ENCODE results near the gene TAF4.
"Not testable (repeated sequence)": the region's sequence is repeated elsewhere in the genome, so short reads cannot be mapped to it uniquely, and the experiment has no call there.

The TAF4 gene

DNA sequence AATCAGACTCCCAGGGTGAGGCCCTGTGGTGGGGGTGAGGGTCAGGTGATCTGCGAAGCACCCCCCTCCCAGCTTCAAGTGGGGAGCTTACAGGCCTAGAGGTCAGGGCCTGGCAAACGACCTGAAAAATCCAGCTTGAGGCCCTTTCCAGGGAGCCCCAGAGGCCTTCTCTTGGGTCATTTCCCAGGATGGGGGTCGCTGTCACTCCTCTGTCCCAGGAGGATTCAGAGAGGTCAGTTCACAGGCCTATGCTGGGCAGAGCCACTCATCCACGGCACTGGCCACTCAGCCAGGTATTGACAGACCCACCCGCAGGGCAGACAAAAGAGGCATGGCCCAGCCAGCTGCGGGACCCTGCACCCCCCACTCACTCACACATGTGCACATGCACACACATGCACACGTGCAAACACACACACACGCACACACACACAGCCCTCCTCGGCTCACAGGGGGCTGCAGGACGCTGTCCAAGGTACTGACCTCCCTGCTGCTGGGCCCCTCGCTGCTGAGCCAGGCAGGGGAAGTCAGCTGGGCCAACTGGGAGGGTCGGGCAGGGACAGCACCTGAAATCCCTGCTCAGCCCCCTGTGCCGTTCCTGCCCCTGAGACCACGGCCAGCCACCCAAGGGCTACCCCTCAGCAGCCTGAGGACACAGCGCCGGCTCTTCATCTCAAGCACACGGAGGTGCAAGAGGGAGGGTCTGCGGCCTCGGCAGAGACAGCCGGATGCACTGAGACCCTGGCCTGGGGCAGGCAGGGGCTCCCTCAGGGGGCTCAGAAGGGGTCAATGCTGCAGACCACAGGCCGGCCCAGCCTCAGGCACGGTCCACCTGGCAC lies 113.8 kb downstream of the TAF4 start:
- TF ChIP-seq, protein P1, sequence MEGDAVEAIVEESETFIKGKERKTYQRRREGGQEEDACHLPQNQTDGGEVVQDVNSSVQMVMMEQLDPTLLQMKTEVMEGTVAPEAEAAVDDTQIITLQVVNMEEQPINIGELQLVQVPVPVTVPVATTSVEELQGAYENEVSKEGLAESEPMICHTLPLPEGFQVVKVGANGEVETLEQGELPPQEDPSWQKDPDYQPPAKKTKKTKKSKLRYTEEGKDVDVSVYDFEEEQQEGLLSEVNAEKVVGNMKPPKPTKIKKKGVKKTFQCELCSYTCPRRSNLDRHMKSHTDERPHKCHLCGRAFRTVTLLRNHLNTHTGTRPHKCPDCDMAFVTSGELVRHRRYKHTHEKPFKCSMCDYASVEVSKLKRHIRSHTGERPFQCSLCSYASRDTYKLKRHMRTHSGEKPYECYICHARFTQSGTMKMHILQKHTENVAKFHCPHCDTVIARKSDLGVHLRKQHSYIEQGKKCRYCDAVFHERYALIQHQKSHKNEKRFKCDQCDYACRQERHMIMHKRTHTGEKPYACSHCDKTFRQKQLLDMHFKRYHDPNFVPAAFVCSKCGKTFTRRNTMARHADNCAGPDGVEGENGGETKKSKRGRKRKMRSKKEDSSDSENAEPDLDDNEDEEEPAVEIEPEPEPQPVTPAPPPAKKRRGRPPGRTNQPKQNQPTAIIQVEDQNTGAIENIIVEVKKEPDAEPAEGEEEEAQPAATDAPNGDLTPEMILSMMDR (IDR thresholded peaks at IDR 0.05; ENCODE audit: borderline replicate concordance, insufficient read depth, low read depth, low read length) = no peak
- no peak overlapping the region for H3K4me3 ChIP-seq (ENCODE audit: low read depth, low read length)

DNA sequence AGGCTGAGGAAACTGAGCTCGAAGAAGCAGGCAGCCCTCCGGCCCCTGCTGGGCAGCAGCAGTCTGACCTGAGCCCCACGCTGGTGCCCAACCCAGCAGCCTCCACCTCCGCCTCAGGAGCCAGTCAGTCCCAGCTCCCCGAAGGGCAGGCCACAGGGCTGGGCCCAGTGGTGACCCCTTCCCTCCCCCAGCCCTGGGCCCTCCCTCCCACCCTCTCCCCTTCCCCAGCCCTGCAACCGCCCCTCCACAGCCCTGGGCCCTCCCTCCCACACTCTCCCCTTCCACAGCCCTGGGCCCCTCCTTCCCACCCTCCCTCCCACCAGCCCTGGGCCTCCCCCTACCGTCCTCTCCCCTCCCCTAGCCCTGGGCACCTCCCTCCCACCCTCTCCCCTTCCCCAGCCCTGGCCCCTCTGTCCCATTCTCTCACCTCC lies 115.0 kb downstream of the TAF4 start:
- TF ChIP-seq, protein P1 (IDR thresholded peaks at IDR 0.05; ENCODE audit: borderline replicate concordance, insufficient read depth, low read depth, low read length) = no peak
- no peak overlapping the region for H3K4me3 ChIP-seq (ENCODE audit: low read depth, low read length)

DNA sequence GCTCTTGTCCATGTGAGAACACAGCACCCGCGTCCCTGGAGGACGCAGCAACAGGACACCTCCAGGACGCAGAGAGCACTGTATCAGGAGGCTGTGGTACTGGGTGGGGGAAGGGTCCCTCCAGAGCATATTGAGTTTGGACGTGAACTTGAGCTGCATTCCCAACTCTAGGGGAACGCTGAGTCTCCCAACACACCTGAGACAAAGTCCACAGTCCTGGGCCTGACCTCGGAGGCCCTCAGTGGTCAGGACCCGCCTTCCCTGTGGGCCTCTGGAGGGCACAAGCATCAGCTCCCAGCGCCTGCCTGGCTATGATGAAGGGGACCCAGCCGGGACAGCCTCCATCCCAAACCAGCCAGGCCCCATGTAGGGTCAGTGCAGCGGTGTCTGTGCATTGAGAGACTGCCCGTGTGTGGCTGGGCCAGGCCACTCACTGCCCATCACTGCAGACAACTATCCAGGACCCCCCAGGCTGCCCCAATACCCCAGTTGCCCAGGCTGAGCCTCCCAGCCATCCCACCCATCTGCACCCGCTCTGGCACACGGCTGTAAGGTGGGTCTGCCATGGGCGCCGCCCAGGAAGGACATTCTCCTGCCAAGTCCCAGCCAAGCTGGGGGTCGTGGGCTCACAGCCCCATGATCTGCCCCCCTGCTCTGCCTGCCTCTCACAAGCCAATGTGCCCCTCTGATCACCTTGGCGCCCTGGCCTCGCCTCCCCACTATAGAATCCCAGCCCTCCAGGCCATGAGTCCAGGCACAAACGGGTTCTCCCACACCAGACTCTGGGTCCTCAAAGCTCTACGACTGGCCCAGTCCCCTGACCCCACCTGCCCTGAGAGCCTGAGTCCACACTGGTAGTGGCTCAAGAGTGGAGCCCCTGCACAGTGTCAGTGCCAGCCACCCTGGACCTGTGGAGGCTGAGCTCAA lies 115.7 kb downstream of the TAF4 start:
- no peak overlapping the region for H3K4me3 ChIP-seq (ENCODE audit: low read depth, low read length)
- TF ChIP-seq, protein P1 (IDR thresholded peaks at IDR 0.05; ENCODE audit: borderline replicate concordance, insufficient read depth, low read depth, low read length) = no peak

DNA sequence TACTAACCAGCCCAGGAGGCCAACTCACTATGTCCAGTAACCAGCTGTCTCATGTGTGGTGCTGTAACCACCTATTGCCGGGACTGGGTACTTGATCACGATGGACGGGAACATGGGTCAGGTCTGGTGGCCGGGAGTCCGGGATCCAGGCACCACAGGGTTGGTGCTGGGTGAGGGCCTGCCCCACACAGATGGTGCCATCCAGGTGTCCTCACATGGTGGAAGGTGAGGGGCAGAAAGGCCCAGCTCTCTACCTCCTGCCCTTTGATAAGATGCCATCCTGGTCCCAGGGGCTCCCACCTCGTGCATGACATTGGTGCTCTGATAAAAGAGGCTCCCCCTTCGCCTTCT lies 116.3 kb downstream of the TAF4 start:
- TF ChIP-seq, protein P1 (IDR thresholded peaks at IDR 0.05; ENCODE audit: borderline replicate concordance, insufficient read depth, low read depth, low read length) = no peak
- no peak overlapping the region for H3K4me3 ChIP-seq (ENCODE audit: low read depth, low read length)

DNA sequence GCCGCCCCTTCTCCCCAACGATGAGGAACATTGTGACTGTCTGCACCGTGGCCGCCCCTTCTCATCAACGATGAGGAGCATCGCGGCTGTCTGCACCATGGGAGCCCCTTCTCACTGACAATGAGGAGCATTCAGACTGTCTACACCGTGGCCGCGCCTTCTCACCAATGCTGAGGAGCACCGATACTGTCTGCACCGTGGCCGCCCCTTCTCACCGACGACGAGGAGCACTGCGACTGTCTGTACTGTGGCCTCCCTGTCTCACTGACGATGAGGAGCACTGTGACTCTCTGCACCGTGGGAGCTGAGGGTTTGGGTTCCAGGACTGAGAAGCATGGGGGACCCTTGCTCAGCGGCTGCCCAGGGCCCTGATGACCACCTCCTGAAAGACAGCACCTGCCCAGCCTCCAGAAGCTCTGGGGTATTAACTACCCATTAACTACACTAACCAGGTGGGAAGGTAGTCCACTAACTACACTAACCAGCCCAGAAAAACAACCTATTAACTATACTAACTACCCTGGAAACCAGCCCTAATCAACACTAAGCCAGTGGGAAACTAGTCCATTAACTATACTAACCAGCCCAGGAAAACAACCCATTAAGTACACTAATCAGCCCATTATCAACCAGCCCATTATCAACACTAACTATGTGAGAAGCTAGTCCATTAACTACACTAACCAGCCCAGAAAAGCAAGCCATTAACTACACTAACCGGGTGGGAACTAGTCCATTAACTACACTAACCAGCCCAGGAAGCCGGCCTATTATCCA lies 116.9 kb downstream of the TAF4 start:
- TF ChIP-seq, protein P1 (IDR thresholded peaks at IDR 0.05; ENCODE audit: borderline replicate concordance, insufficient read depth, low read depth, low read length) = no peak
- no peak overlapping the region for H3K4me3 ChIP-seq (ENCODE audit: low read depth, low read length)

DNA sequence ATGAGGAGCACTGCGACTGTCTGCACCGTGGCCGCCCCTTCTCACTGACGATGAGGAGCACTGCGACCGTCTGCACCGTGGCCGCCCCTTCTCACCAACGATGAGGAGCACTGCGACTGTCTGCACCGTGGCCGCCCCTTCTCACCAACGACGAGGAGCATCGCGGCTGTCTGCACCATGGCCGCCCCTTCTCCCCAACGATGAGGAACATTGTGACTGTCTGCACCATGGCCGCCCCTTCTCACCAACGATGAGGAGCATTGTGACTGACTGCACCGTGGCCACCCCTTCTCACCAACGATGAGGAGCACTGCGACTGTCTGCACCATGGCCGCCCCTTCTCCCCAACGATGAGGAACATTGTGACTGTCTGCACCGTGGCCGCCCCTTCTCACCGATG lies 117.6 kb downstream of the TAF4 start:
- H3K4me3 ChIP-seq (ENCODE audit: low read depth, low read length) = not testable (repeated sequence)

DNA sequence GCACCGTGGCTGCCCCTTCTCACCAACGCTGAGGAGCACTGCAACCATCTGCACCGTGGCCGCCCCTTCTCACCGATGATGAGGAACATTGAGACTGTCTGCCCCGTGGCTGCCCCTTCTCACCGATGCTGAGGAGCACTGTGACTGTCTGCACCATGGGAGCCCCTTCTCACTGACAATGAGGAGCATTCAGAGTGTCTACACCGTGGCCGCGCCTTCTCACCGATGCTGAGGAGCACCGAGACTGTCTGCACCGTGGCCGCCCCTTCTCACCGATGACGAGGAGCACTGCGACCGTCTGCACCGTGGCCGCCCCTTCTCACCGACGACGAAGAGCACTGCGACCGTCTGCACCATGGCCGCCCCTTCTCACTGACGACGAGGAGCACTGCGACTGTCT lies 120.2 kb downstream of the TAF4 start:
- H3K4me3 ChIP-seq (ENCODE audit: low read depth, low read length) = not testable (repeated sequence)

DNA sequence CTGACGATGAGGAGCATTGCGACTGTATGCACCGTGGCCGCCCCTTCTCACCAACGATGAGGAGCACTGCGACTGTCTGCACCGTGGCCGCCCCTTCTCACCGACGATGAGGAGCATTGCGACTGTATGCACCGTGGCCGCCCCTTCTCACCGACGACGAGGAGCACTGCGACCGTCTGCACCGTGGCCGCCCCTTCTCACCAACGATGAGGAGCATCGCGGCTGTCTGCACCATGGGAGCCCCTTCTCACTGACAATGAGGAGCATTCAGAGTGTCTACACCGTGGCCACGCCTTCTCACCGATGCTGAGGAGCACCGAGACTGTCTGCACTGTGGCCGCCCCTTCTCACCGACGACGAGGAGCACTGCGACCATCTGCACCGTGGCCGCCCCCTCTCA lies 120.7 kb downstream of the TAF4 start:
- not testable (repeated sequence) for H3K4me3 ChIP-seq (ENCODE audit: low read depth, low read length)
